Ascending aorta (tissue), 2 donors: ENCODE data around the gene COLEC12. TPM values are rescaled to one million over a fixed set of nuclear protein-coding genes. Genes with fewer than 3 reads are reported as not detected.

ENCODE experiments used
- DNase-seq, 2 donors: peaks; one replicate each; pipeline ENCODE4 v3.0.0-alpha.2; 2019; ENCODE audit warnings: low spot score in 2 of 2
- H3K27ac ChIP-seq, 2 donors: fragments of 200-600 bp; sonication (generic); one replicate each; pipeline ENCODE4 v1.5.1; 2016 to 2017; ENCODE audit warnings: mild to moderate bottlenecking in 1 of 2
- H3K27me3 ChIP-seq: fragments of 200-600 bp; sonication (generic); one replicate; pipeline ENCODE4 v1.5.1; 2017
- H3K36me3 ChIP-seq, 2 donors: fragments of 200-600 bp; sonication (generic); one replicate each; pipeline ENCODE4 v1.5.1; 2016
- H3K4me1 ChIP-seq, 2 donors: fragments of 200-600 bp; sonication (generic); one replicate each; pipeline ENCODE4 v1.5.1; 2016 to 2017; ENCODE audit warnings: mild to moderate bottlenecking in 1 of 2
- H3K4me3 ChIP-seq, 2 donors: fragments of 200-600 bp; sonication (generic); one replicate each; pipeline ENCODE4 v1.5.1; 2016 to 2017; ENCODE audit warnings: mild to moderate bottlenecking in 1 of 2
- H3K9me3 ChIP-seq, 2 donors: fragments of 200-600 bp; sonication (generic); one replicate each; pipeline ENCODE4 v1.5.1; 2016
- CTCF ChIP-seq, 3 experiments: fragments of 200-600 bp in 2 of 3; fragments of 450-650 bp in 1 of 3; sonication (generic) in 2 of 3; IDR thresholded peaks; one replicate each; pipeline ENCODE4 v1.5.1; 2016 to 2019; ENCODE audit warnings: antibody characterized with exemption in 3 of 3, mild to moderate bottlenecking in 1 of 3, moderate library complexity in 1 of 3
- intact Hi-C: fragments of 100-400 bp; cut with DNase I; formaldehyde crosslinking; loops from one replicate; pipeline ENCODE4 v1.15.1; 2023
- total RNA-seq: library from RNA; depleted of rRNA; stranded (reverse); fragments of >200 nt; gene quantifications from one replicate; pipeline ENCODE4 v1.1.0, GENCODE V29; 2016

The COLEC12 gene
- total RNA-seq, 1 donor from 2014 or later, result 9.5 TPM

- H3K4me3 ChIP-seq, result no peak overlapping the region
- no peaks in the 10 kb centered on the region for H3K9me3 ChIP-seq
- no peak for TF ChIP-seq CTCF (IDR thresholded peaks at IDR 0.05)
- H3K36me3 ChIP-seq, result no peaks in the 10 kb centered on the region
- no peak overlapping the region for H3K27ac ChIP-seq
- DNase-seq, result no peak
- no peaks in the 10 kb centered on the region for H3K27me3 ChIP-seq
- H3K4me1 ChIP-seq, result no peaks in the 10 kb centered on the region
- intact Hi-C loops, result no loop called here
Measured at GRCh38 chr18:421247-422155, 79.0 kb downstream of the COLEC12 start.

GRCh38 chr18:420661-421246 is 79.7 kb downstream of the COLEC12 start:
- DNase-seq, result no peak
- no peak for TF ChIP-seq CTCF (IDR thresholded peaks at IDR 0.05)
- Histone ChIP-seq H3K27ac (no peak overlapping the region), H3K4me1 (no peaks in the 10 kb centered on the region), H3K36me3 (no peaks in the 10 kb centered on the region), H3K9me3 (no peaks in the 10 kb centered on the region), H3K27me3 (no peaks in the 10 kb centered on the region), H3K4me3 (no peak overlapping the region)
- intact Hi-C loops, result no loop called here

GRCh38 chr18:419541-420175 is 80.8 kb downstream of the COLEC12 start:
- Histone ChIP-seq H3K27me3 (no peaks in the 10 kb centered on the region), H3K4me1 (no peaks in the 10 kb centered on the region), H3K27ac (no peak overlapping the region), H3K9me3 (no peaks in the 10 kb centered on the region), H3K36me3 (no peaks in the 10 kb centered on the region), H3K4me3 (no peak overlapping the region)
- intact Hi-C loops, result no loop called here
- DNase-seq, result no peak
- no peak for TF ChIP-seq CTCF (IDR thresholded peaks at IDR 0.05)

- TF ChIP-seq CTCF (IDR thresholded peaks at IDR 0.05), result no peak
- Histone ChIP-seq H3K4me1 (no peaks in the 10 kb centered on the region), H3K4me3 (no peak overlapping the region), H3K27me3 (no peaks in the 10 kb centered on the region), H3K9me3 (no peaks in the 10 kb centered on the region), H3K27ac (no peak overlapping the region), H3K36me3 (no peaks in the 10 kb centered on the region)
- intact Hi-C loops, result no loop called here
- DNase-seq, result no peak
Measured at GRCh38 chr18:417495-417894, 83.0 kb downstream of the COLEC12 start.

- no peak for DNase-seq
- no peak overlapping the region for H3K27ac ChIP-seq
Measured at GRCh38 chr18:416930-417329, 83.6 kb downstream of the COLEC12 start.

More at GRCh38 chr18:416930-417329, 83.6 kb downstream of the COLEC12 start:
- H3K4me3 ChIP-seq, result no peak overlapping the region
- no peaks in the 10 kb centered on the region for H3K27me3 ChIP-seq
- H3K9me3 ChIP-seq, result no peaks in the 10 kb centered on the region
- no peaks in the 10 kb centered on the region for H3K4me1 ChIP-seq
- intact Hi-C loops, result no loop called here
- H3K36me3 ChIP-seq, result no peaks in the 10 kb centered on the region
- TF ChIP-seq CTCF (IDR thresholded peaks at IDR 0.05), result no peak
